ENCODE measurements around the gene TBC1D32. TPM values are rescaled to one million over a fixed set of nuclear protein-coding genes. Genes with fewer than 3 reads are reported as not detected.
"Not testable (repeated sequence)": the region's sequence is repeated elsewhere in the genome, so short reads cannot be mapped to it uniquely, and the experiment has no call there.

TBC1D32 gene
- 10 to 100 TPM in 1 of 2 donors, 1 to 10 TPM in 1; 7.4 to 10.4 TPM for total RNA-seq

DNA sequence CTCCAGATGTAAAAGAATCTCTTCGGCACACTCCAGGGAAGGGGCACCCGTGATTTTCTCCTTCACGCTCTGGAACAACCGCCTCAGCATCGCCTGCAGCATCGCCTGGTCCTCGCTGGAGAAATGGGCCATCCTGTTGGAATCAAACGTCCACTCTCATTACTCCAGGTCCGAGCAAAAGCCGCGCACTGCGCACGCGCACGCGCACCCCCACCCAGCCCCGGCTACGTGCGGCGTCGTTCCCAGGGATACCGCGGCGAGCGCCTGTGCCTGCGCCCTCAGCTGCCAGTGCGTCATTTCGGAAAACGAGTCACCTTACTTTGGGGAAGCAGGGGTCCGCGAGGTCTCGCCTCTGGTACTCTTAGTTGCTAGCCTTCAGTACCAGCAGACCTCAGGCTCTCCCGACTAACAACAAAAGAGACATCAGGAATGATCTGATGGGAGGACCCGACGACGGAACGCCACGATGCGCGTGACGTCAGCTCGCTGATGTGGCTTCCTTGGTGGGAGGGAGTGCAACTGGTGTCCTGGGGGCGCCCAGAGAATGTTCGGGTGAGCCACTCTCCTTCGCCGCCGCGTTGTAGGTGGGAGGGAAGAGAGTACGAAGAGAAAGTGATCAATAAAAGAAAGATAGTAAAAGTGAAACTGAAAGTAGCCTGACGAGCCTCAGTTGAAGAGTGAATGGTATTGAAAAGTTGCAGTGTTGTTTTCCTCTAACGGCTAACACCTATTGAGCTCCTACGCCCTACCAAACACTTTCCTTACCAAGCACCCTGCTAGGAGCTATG is at the start of gene TBC1D32:
Gene TBC1D32 (minus strand): TSS at position 182 of the 788 bp plus-strand sequence. CDS start 50 bp downstream, at position 132.
- H3K36me3 Mint-ChIP-seq (ENCODE audit: insufficient read depth in 2 of 2) = no peaks in the 10 kb centered on the region
- no peaks in the 10 kb centered on the region for H3K27me3 Mint-ChIP-seq (ENCODE audit: low read depth)
- peak; percentile 92 to 93 for ATAC-seq (replicated peaks in 1 of 2)
- peak within 1 kb of the TSS; percentile 88 to 97 for H3K4me3 Mint-ChIP-seq
- DNase-seq = peak; percentile 90 to 93
- peak within 1 kb of the TSS; percentile 99 for H3K27ac Mint-ChIP-seq
- H3K4me1 Mint-ChIP-seq (ENCODE audit: low read depth) = peaks cover 43% of the 10 kb centered on the region
- no peaks in the 10 kb centered on the region for H3K9me3 Mint-ChIP-seq

GRCh38 chr6:121383478-121383877 is 49.2 kb upstream of the TBC1D32 start:
- no peak overlapping the region for H3K27ac Mint-ChIP-seq
- DNase-seq (no peak), ATAC-seq (replicated peaks in 1 of 2) (no peak)
- H3K9me3 Mint-ChIP-seq = no peaks in the 10 kb centered on the region
- H3K27me3 Mint-ChIP-seq (ENCODE audit: low read depth) = peaks cover 10% of the 10 kb centered on the region
- no peaks in the 10 kb centered on the region for H3K4me1 Mint-ChIP-seq (ENCODE audit: low read depth)
- H3K4me3 Mint-ChIP-seq = no peak overlapping the region
- no peaks in the 10 kb centered on the region for H3K36me3 Mint-ChIP-seq (ENCODE audit: insufficient read depth in 2 of 2)

- H3K36me3 Mint-ChIP-seq (ENCODE audit: insufficient read depth in 2 of 2) = no peaks in the 10 kb centered on the region
- H3K9me3 Mint-ChIP-seq = no peaks in the 10 kb centered on the region
- no peaks in the 10 kb centered on the region for H3K4me1 Mint-ChIP-seq (ENCODE audit: low read depth)
Observed at GRCh38 chr6:121382467-121383121, 48.3 kb upstream of the TBC1D32 start.

DNA sequence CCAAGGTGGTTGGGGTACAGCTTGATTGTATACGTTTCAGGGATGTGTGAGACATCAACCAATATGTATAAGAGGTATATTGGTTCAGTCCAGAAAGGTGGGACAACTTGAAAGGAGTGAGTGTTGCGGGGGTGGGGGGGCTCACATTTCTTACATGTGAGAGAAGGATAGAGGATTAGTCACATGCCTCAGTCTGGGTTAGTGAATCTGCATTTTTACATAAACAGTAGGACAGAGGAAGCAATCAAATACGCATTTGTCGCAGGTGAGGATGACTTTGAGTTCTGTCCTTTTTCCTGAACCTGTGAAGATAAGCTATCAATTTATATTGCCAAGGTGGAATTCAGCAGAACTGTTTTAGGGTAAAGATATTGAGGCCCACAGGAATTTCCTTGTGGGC is 42.1 kb upstream of the TBC1D32 start:
- Mint-ChIP-seq H3K9me3 (peaks cover 0 to 2% of the 10 kb centered on the region in 2 donors), H3K4me3 (no peak overlapping the region), H3K27me3 (ENCODE audit: low read depth) (no peaks in the 10 kb centered on the region), H3K27ac (no peak overlapping the region), H3K36me3 (ENCODE audit: insufficient read depth in 2 of 2) (peaks cover 0 to 7% of the 10 kb centered on the region in 2 donors), H3K4me1 (ENCODE audit: low read depth) (no peaks in the 10 kb centered on the region)
- ATAC-seq (replicated peaks in 1 of 2) = no peak
- DNase-seq = no peak

More at GRCh38 chr6:121382467-121383121, 48.3 kb upstream of the TBC1D32 start:
- Mint-ChIP-seq H3K27me3 (ENCODE audit: low read depth) (peaks cover 10% of the 10 kb centered on the region), H3K4me3 (no peak overlapping the region), H3K27ac (no peak overlapping the region)
- ATAC-seq (replicated peaks in 1 of 2) (no peak), DNase-seq (no peak)

DNA sequence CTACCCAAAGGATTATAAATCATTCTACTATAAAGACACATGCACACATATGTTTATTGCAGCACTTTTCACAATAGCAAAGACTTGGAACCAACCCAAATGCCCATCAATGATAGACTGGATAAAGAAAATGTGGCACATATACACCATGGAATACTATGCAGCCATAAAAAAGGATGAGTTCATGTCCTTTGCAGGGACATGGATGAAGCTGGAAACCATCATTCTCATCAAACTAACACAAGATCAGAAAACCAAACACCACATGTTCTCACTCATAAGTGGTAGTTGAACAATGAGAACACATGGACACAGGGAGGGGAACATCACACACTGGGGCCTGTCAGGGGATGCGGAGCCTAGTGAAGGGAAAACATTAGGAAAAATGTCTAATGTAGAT is 39.9 kb upstream of the TBC1D32 start:
- H3K4me3 Mint-ChIP-seq; DNase-seq; ATAC-seq (replicated peaks in 1 of 2); H3K36me3 Mint-ChIP-seq (ENCODE audit: insufficient read depth in 2 of 2); H3K4me1 Mint-ChIP-seq (ENCODE audit: low read depth); H3K27ac Mint-ChIP-seq; H3K9me3 Mint-ChIP-seq; H3K27me3 Mint-ChIP-seq (ENCODE audit: low read depth): not testable (repeated sequence)

GRCh38 chr6:121365536-121366521 is 31.5 kb upstream of the TBC1D32 start:
- Mint-ChIP-seq H3K4me1 (ENCODE audit: low read depth) (no peaks in the 10 kb centered on the region), H3K4me3 (no peak overlapping the region), H3K36me3 (ENCODE audit: insufficient read depth in 2 of 2) (no peaks in the 10 kb centered on the region), H3K27me3 (ENCODE audit: low read depth) (peaks cover 46% of the 10 kb centered on the region), H3K27ac (no peak overlapping the region), H3K9me3 (peaks cover 0 to 4% of the 10 kb centered on the region in 2 donors)
- no peak for DNase-seq
- no peak for ATAC-seq (replicated peaks in 1 of 2)

- ATAC-seq (replicated peaks in 1 of 2) (no peak), DNase-seq (no peak)
- peaks cover 26% of the 10 kb centered on the region for H3K27me3 Mint-ChIP-seq (ENCODE audit: low read depth)
- no peaks in the 10 kb centered on the region for H3K9me3 Mint-ChIP-seq
- H3K4me1 Mint-ChIP-seq (ENCODE audit: low read depth) = no peaks in the 10 kb centered on the region
- H3K4me3 Mint-ChIP-seq = no peak overlapping the region
- no peak overlapping the region for H3K27ac Mint-ChIP-seq
- no peaks in the 10 kb centered on the region for H3K36me3 Mint-ChIP-seq (ENCODE audit: insufficient read depth in 2 of 2)
Observed at GRCh38 chr6:121356575-121356974, 22.3 kb upstream of the TBC1D32 start.

DNA sequence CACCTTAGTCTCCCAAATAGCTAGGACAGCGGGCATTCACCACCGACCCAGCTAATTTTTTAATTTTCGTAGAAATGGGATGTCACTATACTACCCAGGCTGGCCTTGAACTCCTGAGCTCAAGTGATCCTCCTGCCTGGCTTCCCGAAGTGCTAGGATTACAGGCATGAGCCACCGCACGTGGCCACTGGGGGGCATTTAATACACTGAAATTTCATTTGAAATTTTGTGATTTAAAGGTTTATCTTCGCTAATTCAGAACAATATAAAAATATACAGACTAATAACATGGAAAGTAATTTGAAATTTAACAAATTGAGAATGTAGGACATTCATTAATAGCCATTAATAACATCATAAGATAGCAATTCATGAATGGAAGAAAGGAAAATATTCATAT is 20.5 kb upstream of the TBC1D32 start:
- Mint-ChIP-seq H3K27ac (no peak overlapping the region), H3K4me1 (ENCODE audit: low read depth) (no peaks in the 10 kb centered on the region), H3K36me3 (ENCODE audit: insufficient read depth in 2 of 2) (no peaks in the 10 kb centered on the region), H3K27me3 (ENCODE audit: low read depth) (peaks cover 34% of the 10 kb centered on the region), H3K4me3 (no peak overlapping the region), H3K9me3 (no peaks in the 10 kb centered on the region)
- ATAC-seq (replicated peaks in 1 of 2) (no peak), DNase-seq (no peak)

- no peak overlapping the region for H3K4me3 Mint-ChIP-seq
- no peak overlapping the region for H3K27ac Mint-ChIP-seq
- DNase-seq = no peak
- no peak for ATAC-seq (replicated peaks in 1 of 2)
- no peaks in the 10 kb centered on the region for H3K4me1 Mint-ChIP-seq (ENCODE audit: low read depth)
- H3K36me3 Mint-ChIP-seq (ENCODE audit: insufficient read depth in 2 of 2) = no peaks in the 10 kb centered on the region
- no peaks in the 10 kb centered on the region for H3K9me3 Mint-ChIP-seq
- H3K27me3 Mint-ChIP-seq (ENCODE audit: low read depth) = peaks cover 32% of the 10 kb centered on the region
Observed at GRCh38 chr6:121352941-121353340, 18.7 kb upstream of the TBC1D32 start.

DNA sequence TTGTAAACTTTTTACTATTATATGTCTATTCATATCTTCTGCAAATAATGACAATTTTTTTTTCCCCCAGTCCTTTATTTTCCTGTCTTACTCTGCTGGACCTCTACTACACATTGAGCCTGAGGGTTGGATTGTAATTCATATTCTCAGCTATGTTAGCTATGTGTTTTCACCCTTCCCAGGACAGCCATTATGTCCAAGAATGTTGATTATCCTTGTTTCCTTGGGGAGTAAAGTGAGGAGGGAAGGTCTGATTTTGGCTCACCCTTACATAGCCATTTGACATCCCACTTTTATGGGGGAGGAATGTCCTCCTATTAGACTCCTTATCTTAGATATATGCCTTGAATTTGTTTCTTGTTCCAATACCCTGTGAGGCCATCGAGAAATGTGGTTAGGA is 17.6 kb upstream of the TBC1D32 start:
- Mint-ChIP-seq H3K27ac (no peak overlapping the region), H3K4me1 (ENCODE audit: low read depth) (no peaks in the 10 kb centered on the region), H3K4me3 (no peak overlapping the region), H3K27me3 (ENCODE audit: low read depth) (peaks cover 32% of the 10 kb centered on the region), H3K36me3 (ENCODE audit: insufficient read depth in 2 of 2) (no peaks in the 10 kb centered on the region), H3K9me3 (no peaks in the 10 kb centered on the region)
- no peak for DNase-seq
- ATAC-seq (replicated peaks in 1 of 2) = no peak

- no peaks in the 10 kb centered on the region for H3K9me3 Mint-ChIP-seq
- DNase-seq = no peak
- H3K27me3 Mint-ChIP-seq (ENCODE audit: low read depth) = peaks cover 40% of the 10 kb centered on the region
- H3K4me1 Mint-ChIP-seq (ENCODE audit: low read depth) = no peaks in the 10 kb centered on the region
- H3K4me3 Mint-ChIP-seq = no peak overlapping the region
- ATAC-seq (replicated peaks in 1 of 2) = no peak
- H3K27ac Mint-ChIP-seq = no peak overlapping the region
- H3K36me3 Mint-ChIP-seq (ENCODE audit: insufficient read depth in 2 of 2) = no peaks in the 10 kb centered on the region
Observed at GRCh38 chr6:121349596-121349995, 15.3 kb upstream of the TBC1D32 start.

DNA sequence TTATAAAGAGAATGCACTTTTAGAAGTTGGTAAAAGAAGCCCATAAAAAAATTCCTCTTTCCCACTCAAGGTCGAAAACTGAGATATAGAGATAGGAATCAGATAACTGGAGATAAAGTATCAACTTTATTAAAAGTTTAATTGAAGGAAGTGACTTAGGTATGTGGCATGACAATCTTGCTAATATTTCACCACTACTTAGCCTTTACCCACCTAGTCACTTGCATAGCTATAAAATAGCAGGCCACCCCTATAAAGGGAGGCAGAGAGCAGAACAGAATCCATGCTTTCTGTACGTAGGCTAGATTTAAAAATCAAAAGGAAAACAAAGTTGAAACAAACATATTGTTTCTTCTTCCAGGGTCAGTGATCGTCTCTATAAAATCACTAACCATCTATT is 13.2 kb upstream of the TBC1D32 start:
- H3K27me3 Mint-ChIP-seq (ENCODE audit: low read depth) = peaks cover 33% of the 10 kb centered on the region
- H3K4me1 Mint-ChIP-seq (ENCODE audit: low read depth) = no peaks in the 10 kb centered on the region
- no peak overlapping the region for H3K4me3 Mint-ChIP-seq
- DNase-seq (no peak), ATAC-seq (replicated peaks in 1 of 2) (no peak)
- no peak overlapping the region for H3K27ac Mint-ChIP-seq
- no peaks in the 10 kb centered on the region for H3K36me3 Mint-ChIP-seq (ENCODE audit: insufficient read depth in 2 of 2)
- H3K9me3 Mint-ChIP-seq = no peaks in the 10 kb centered on the region

GRCh38 chr6:121344539-121344938 is 10.3 kb upstream of the TBC1D32 start:
- DNase-seq = no peak
- Mint-ChIP-seq H3K4me3 (no peak overlapping the region), H3K27me3 (ENCODE audit: low read depth) (peaks cover 27% of the 10 kb centered on the region), H3K9me3 (no peaks in the 10 kb centered on the region), H3K36me3 (ENCODE audit: insufficient read depth in 2 of 2) (no peaks in the 10 kb centered on the region), H3K27ac (no peak overlapping the region), H3K4me1 (ENCODE audit: low read depth) (no peaks in the 10 kb centered on the region)
- no peak for ATAC-seq (replicated peaks in 1 of 2)
